H1 (cell line): ENCODE results near the gene CACNA1C. TPM values are rescaled to one million over a fixed set of nuclear protein-coding genes. Genes with fewer than 3 reads are reported as not detected.

Experiments used
- CTCF ChIA-PET: fragments of 300-600 bp; sonication (Branson Sonifier 250); formaldehyde crosslinking; loops from one replicate; lab custom pipeline; 2021; ENCODE audit not compliant: partially characterized antibody; lab: Charles Lee
- POLR2A ChIA-PET: fragments of 300-600 bp; sonication (Branson Sonifier 250); formaldehyde crosslinking; loops from one replicate; lab custom pipeline; 2021; ENCODE audit warnings: inconsistent platforms; ENCODE audit not compliant: partially characterized antibody; lab: Charles Lee
- DNase-seq, 2 experiments: peaks; one replicate each; pipeline versions ENCODE4 v3.0.0 to v3.0.0-alpha.2; 2010 to 2022; ENCODE audit warnings: low spot score in 2 of 2, low read depth in 1 of 2, mixed read lengths in 1 of 2
- FAIRE-seq: peaks from 2 replicates; lab custom pipeline; 2011; peaks lifted over from hg19 to GRCh38; lab: Jason Lieb, UNC
- H2AFZ ChIP-seq: 2 replicates; pipeline ENCODE4 v1.8.1; 2012; ENCODE audit warnings: low read length, inconsistent platforms
- H2AK5ac ChIP-seq: 2 replicates; pipeline ENCODE4 v1.6.1; 2013; ENCODE audit warnings: low read depth, low read length
- H2BK120ac ChIP-seq: replicated peaks from 2 replicates; pipeline ENCODE3; 2013; ENCODE audit warnings: low read depth, low read length, inconsistent platforms
- H2BK12ac ChIP-seq: 2 replicates; pipeline ENCODE4 v1.6.1; 2013; ENCODE audit warnings: low read depth, low read length
- H2BK15ac ChIP-seq: 2 replicates; pipeline ENCODE4 v1.6.1; 2013; ENCODE audit warnings: low read length
- H2BK20ac ChIP-seq: 2 replicates; pipeline ENCODE4 v1.6.1; 2013; ENCODE audit warnings: low read length
- H2BK5ac ChIP-seq: 2 replicates; pipeline ENCODE4 v1.6.1; 2013; ENCODE audit warnings: low read depth, low read length
- H3K14ac ChIP-seq: 2 replicates; pipeline ENCODE4 v1.6.1; 2013; ENCODE audit warnings: inconsistent platforms; ENCODE audit not compliant: insufficient read length
- H3K18ac ChIP-seq: 2 replicates; pipeline ENCODE4 v1.6.1; 2013; ENCODE audit warnings: low read length; ENCODE audit errors: extremely low read depth
- H3K23ac ChIP-seq: 2 replicates; pipeline ENCODE4 v1.6.1; 2013; ENCODE audit warnings: inconsistent platforms; ENCODE audit not compliant: insufficient read length
- H3K23me2 ChIP-seq: 2 replicates; pipeline ENCODE4 v1.6.1; 2013; ENCODE audit warnings: low read depth, low read length
- H3K27ac ChIP-seq: 2 replicates; pipeline ENCODE4 v1.6.1; 2011; ENCODE audit warnings: low read depth, low read length, inconsistent platforms
- H3K27me3 ChIP-seq, 4 experiments: replicated peaks in 1 of 4; 1 replicate in 1 of 4; 2 replicates in 3 of 4; pipeline versions ENCODE4 v1.6.1 to v1.8.1; 2011 to 2013; ENCODE audit warnings: low read length in 3 of 4, mild to moderate bottlenecking in 3 of 4, inconsistent platforms in 2 of 4, mixed read lengths in 2 of 4, moderate library complexity in 1 of 4; ENCODE audit not compliant: control insufficient read depth in 3 of 4, insufficient read depth in 3 of 4; ENCODE audit errors: extremely low read depth in 1 of 4
- H3K36me3 ChIP-seq, 4 experiments: 2 replicates each; pipeline versions ENCODE4 v1.6.1 to v1.8.1; 2011 to 2013; ENCODE audit warnings: mild to moderate bottlenecking in 4 of 4, low read length in 3 of 4, moderate library complexity in 2 of 4, control low read depth in 1 of 4, inconsistent platforms in 1 of 4; ENCODE audit not compliant: insufficient read depth in 4 of 4, control insufficient read depth in 2 of 4
- H3K4ac ChIP-seq: replicated peaks from 2 replicates; pipeline ENCODE3; 2013; ENCODE audit warnings: low read length, low read depth, mixed read lengths, inconsistent platforms; ENCODE audit not compliant: insufficient read length
- H3K4me1 ChIP-seq, 4 experiments: replicated peaks in 1 of 4; 1 replicate in 1 of 4; 2 replicates in 3 of 4; pipeline versions ENCODE4 v1.6.1 to v1.8.1; 2011 to 2013; ENCODE audit warnings: low read length in 3 of 4, inconsistent platforms in 2 of 4, mixed read lengths in 1 of 4; ENCODE audit not compliant: insufficient read depth in 4 of 4, control insufficient read depth in 3 of 4
- H3K4me2 ChIP-seq, 2 experiments: 2 replicates each; pipeline versions ENCODE4 v1.6.1 to v1.8.1; 2011 to 2013; ENCODE audit warnings: low read depth in 2 of 2, low read length in 2 of 2, control low read depth in 1 of 2, inconsistent platforms in 1 of 2, mild to moderate bottlenecking in 1 of 2; ENCODE audit not compliant: insufficient read depth in 1 of 2
- H3K4me3 ChIP-seq, 4 experiments: fragments of 200-600, 300-600 bp in 1 of 4; sonication (generic), shearing (Covaris generic), sonication (Bioruptor Twin) in 1 of 4; 2 replicates each; pipeline versions ENCODE4 v1.5.1 to v1.8.1; 2011 to 2016; ENCODE audit warnings: low read length in 4 of 4, low read depth in 3 of 4, control low read depth in 2 of 4, inconsistent platforms in 2 of 4, mild to moderate bottlenecking in 2 of 4, mixed read lengths in 1 of 4, moderate library complexity in 1 of 4; ENCODE audit not compliant: insufficient read depth in 2 of 4; ENCODE audit errors: extremely low read depth in 1 of 4
- H3K56ac ChIP-seq: replicated peaks from 2 replicates; pipeline ENCODE3; 2013; ENCODE audit warnings: low read depth, mild to moderate bottlenecking, mixed read lengths, low read length, inconsistent platforms; ENCODE audit not compliant: insufficient read length
- H3K79me1 ChIP-seq: 2 replicates; pipeline ENCODE4 v1.6.1; 2013; ENCODE audit warnings: low read depth, low read length, control low read depth
- H3K79me2 ChIP-seq, 2 experiments: 2 replicates each; pipeline versions ENCODE4 v1.6.1 to v1.8.1; 2012 to 2013; ENCODE audit warnings: low read length in 2 of 2, mild to moderate bottlenecking in 2 of 2, inconsistent platforms in 1 of 2; ENCODE audit not compliant: insufficient read depth in 2 of 2, control insufficient read depth in 1 of 2
- H3K9ac ChIP-seq, 4 experiments: replicated peaks in 1 of 4; 1 replicate in 1 of 4; 2 replicates in 3 of 4; pipeline versions ENCODE4 v1.6.1 to v1.8.1; 2011 to 2013; ENCODE audit warnings: low read depth in 3 of 4, low read length in 3 of 4, control low read depth in 2 of 4, mild to moderate bottlenecking in 2 of 4, moderate library complexity in 2 of 4, inconsistent platforms in 1 of 4; ENCODE audit errors: extremely low read depth in 1 of 4
- H3K9me3 ChIP-seq, 2 experiments: 2 replicates each; pipeline versions ENCODE4 v1.6.1 to v1.8.1; 2012 to 2013; ENCODE audit warnings: mild to moderate bottlenecking in 2 of 2, moderate library complexity in 2 of 2, control low read depth in 1 of 2, inconsistent platforms in 1 of 2, low read depth in 1 of 2, low read length in 1 of 2, mixed read lengths in 1 of 2; ENCODE audit not compliant: insufficient read depth in 2 of 2
- H4K20me1 ChIP-seq, 2 experiments: replicated peaks in 1 of 2; 2 replicates each; pipeline versions ENCODE3 to v1.8.1; 2011 to 2013; ENCODE audit warnings: inconsistent platforms in 2 of 2, low read length in 2 of 2, mild to moderate bottlenecking in 1 of 2; ENCODE audit not compliant: insufficient read depth in 2 of 2, control insufficient read depth in 1 of 2
- H4K5ac ChIP-seq: 2 replicates; pipeline ENCODE4 v1.6.1; 2013; ENCODE audit warnings: low read length, low read depth, mixed read lengths, inconsistent platforms; ENCODE audit not compliant: insufficient read length
- H4K8ac ChIP-seq: 2 replicates; pipeline ENCODE4 v1.8.0; 2013; ENCODE audit warnings: mild to moderate bottlenecking, moderate library complexity, low read length, inconsistent platforms; ENCODE audit not compliant: insufficient read depth; ENCODE audit errors: extremely low read depth
- H4K91ac ChIP-seq: replicated peaks from 2 replicates; pipeline ENCODE3; 2013; ENCODE audit warnings: low read length, mixed read lengths, inconsistent platforms; ENCODE audit not compliant: insufficient read length
- SP1 ChIP-seq: IDR thresholded peaks from 2 replicates; pipeline ENCODE4 v1.6.1; 2011; ENCODE audit warnings: low read depth, low read length
- WGBS, 2 experiments: shearing (Covaris generic) in 1 of 2; methylation state at CpG; one replicate each; pipeline versions ENCODE4 v1.1.6 to v1.1.7; 2013 to 2015; ENCODE audit warnings: low lambda C conversion rate in 2 of 2, mixed read lengths in 2 of 2, inconsistent platforms in 1 of 2, low coverage in 1 of 2, missing lambda C conversion rate in 1 of 2; ENCODE audit not compliant: insufficient replicate concordance in 2 of 2, insufficient coverage in 1 of 2, insufficient read length in 1 of 2; ENCODE audit errors: extremely low coverage in 1 of 2, missing lambda C conversion rate in 1 of 2; 5-methylcytosine and 5-hydroxymethylcytosine counted together
- polyA plus RNA-seq, 7 experiments: library from polyadenylated mRNA; depleted of rRNA in 3 of 7; stranded (reverse) in 5 of 7; unstranded in 2 of 7; fragments of >200 nt in 5 of 7; fragments of 200-250 nt in 2 of 7; gene quantifications; 1 replicate in 5 of 7; 2 replicates in 1 of 7; 4 replicates in 1 of 7; pipeline versions ENCODE4 v1.2.1 to v1.2.3, GENCODE V29; 2011 to 2013; ENCODE audit warnings: missing spikeins in 2 of 7, mixed read lengths in 2 of 7
- total RNA-seq: library from RNA; stranded (reverse); fragmentation: NEBNext Ultra II Directional; extraction: Animal tissue kit (Norgen Biotek cat#: 25700); gene quantifications from 2 replicates; pipeline ENCODE4 v1.2.1, GENCODE V29; 2021

CACNA1C gene
- total and polyA plus RNA-seq, 2 of the 8 experiments (the other 6 are each of a cell fraction or from before 2014, with no cell fraction given): 1.3 TPM

- Histone ChIP-seq H3K79me2 (no peaks in the 10 kb centered on the region), H3K14ac (no peak overlapping the region), H3K79me1 (no peaks in the 10 kb centered on the region), H3K18ac (no peak overlapping the region), H2AK5ac (no peak overlapping the region), H3K23ac (no peak overlapping the region), H2BK120ac (no peak overlapping the region), H4K5ac (no peak overlapping the region), H3K4me2 (no peak overlapping the region), H3K36me3 (no peaks in the 10 kb centered on the region), H3K23me2 (no peaks in the 10 kb centered on the region), H2BK5ac (no peak overlapping the region), H3K27ac (no peak overlapping the region), H4K20me1 (no peaks in the 10 kb centered on the region), H3K9me3 (no peaks in the 10 kb centered on the region), H2AFZ (no peak overlapping the region), H4K91ac (no peak overlapping the region), H3K4ac (no peak overlapping the region), H2BK12ac (no peak overlapping the region), H3K9ac (no peak overlapping the region), H3K27me3 (0 out of 7 replicates have a peak, but pooled peaks cover 0 to 2% (median 0%) of the 10 kb centered on the region in 4 experiments), H3K56ac (no peak overlapping the region), H2BK15ac (no peak overlapping the region), H3K4me1 (peaks cover 0 to 2% (median 0%) of the 10 kb centered on the region in 4 experiments; a peak in 1 of 7 replicates), H3K4me3 (no peak overlapping the region), H2BK20ac (no peak overlapping the region), H4K8ac (no peak overlapping the region)
- CTCF ChIA-PET: interaction anchor here (0.8 to 2.3 kb wide), 4 partner anchors 12 to 30 kb away, joined by 3 to 8 read pairs (median 4); no protein-coding TSS in a partner anchor
- no peak for FAIRE-seq
- no peak for DNase-seq
- 83% methylated on average over 3 of the region's 3 CpGs; no CpG with 5 or more reads in 1 of the 2 experiments for WGBS, 2 experiments
- no peak for TF ChIP-seq SP1
- POLR2A ChIA-PET: interaction anchor here (1.1 kb wide), 1 partner anchor 9 kb away, joined by 3 read pairs; no protein-coding TSS in a partner anchor
These were observed 504.8 kb downstream of the CACNA1C start for GRCh38 chr12:2557597-2557996.
